Stimulated activated CD4-positive, alpha-beta T cell treated with anti-CD3 and anti-CD28 coated beads, Interleukin-1b, Interleukin-23, amount 100 ng/mL, for 1 hour (primary cell): ENCODE measurements around the gene SERGEF.

Experiments used
- DNase-seq, 2 donors: peaks; one replicate each; pipeline ENCODE4 v3.0.0-alpha.2; 2020; ENCODE audit warnings: low read depth in 2 of 2

The SERGEF gene

DNA sequence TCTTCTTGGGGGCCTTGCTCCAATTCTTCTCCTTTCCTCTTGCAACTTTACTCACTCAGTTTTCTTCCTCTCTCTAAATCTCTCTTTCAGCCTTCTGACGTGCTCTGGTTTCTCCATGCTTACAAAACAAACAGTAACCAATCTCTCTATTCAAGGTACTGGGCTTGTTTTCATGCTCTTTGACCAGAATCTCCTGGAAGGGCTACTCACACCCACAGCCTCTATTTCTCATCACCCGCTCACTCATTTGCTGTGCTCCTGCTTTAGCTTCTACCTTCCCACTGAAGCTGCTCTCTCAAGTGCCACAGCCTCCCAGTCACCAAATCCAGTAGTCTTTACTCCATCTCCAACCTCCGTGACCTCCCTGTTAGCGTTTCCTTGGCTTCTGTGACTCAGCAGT lies 60.4 kb downstream of the SERGEF start:
- no peak for DNase-seq

DNA sequence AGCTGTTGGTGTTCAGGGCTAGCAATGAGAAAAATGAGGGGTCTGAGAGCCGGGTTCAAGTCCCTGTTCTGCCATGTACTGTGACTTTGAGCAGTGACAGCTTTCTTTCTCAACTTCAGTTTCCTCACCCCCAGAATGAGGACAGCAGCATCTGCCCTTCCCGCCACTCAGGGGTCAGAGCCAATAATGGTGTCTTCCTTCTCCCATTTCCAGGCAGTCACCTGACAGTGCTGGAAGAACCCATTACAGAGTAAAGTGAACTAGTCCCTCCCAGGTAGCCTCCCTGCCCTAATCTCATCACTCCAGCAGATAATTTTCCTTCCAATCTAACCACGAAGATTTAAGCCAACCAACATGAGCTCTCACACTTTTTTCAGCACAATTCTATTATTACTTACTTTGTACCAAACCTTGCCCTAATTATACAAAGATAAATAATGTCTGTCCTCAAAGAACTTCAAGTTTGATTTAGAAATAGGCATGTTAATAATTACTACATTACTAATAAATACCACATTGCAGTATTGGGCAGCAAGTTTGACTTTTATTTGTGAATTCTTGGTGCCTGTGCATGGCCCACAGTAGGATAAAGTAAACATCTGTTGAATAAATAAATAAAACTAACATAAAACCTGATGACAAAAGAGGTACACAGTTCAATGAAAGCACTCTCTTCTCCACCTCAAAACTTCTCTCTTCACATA lies 61.0 kb downstream of the SERGEF start:
- DNase-seq, result no peak

DNA sequence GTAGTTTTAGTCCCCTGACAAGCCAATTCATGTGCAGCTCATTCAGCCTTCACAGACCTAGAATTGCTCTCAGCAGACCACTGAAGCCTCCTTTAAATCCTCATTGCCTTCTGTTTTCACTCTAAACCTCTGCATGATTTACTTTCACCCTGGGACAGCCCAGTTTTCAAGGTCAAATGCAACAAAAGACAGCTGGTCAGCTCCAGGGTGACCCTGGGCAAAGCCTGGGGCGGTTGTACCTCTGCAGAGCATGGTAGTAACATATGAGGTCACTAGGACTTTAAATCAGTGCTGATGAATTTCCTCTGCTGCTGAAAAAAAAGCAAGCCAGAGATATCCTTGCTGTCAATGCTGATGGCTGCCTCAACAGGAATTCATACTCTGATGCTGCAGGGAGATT lies 62.2 kb downstream of the SERGEF start:
- no peak for DNase-seq

DNA sequence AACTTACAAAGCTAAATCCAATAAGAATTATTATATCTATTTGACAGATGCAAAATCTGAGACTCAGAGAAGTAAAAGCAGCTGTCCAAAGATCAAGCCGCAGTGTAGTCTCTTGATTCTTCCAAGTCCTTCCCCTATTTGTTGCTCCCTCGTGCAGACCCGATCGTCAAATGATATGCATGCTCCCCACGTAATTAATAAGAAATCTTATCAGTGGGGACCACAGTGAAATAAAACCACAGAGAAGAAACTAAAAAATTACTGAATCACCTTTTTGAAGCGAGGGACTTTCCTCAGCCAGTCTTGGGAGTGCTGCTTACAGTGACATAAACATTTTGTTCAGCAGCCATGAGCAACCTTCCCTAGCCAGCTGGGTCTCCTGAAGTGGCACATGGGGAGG lies 64.6 kb downstream of the SERGEF start:
- no peak for DNase-seq

DNA sequence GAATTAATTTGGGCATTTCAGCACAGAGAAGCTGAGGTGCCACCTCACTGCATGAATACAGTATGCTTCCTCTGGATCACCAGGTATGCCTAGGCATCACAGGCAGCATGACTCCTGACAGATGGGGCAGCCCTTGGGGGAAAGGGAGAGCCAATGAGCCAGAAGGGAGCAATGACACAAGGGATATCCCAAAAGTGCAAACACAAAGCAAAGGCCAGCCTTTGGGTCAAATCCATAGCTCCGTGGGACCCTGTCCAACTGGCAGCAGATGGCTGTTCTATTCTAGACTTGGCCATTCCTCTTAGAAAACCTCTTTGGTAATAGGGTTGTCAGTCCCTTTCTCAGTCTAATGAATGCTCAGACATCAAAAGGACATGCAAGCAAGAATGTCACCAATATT lies 73.3 kb downstream of the SERGEF start:
- no peak for DNase-seq

DNA sequence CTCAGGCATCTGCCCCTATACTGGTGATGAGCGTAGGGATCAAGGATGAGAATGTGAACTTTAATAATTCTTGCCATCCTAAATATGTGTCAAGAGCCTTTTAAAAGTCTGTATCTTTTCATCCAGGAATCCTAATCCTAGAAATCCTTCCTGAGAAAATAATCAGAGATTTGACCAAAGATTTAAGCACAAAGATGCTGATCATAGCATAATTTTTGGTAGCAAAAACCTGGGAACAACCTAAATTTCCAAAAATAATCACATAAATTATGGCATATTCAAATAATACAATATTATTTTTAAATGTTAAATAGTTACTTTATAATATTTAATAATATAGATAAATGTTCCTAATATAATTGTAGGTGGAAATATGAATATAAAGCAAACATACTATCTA lies 76.1 kb downstream of the SERGEF start:
- no peak for DNase-seq

DNA sequence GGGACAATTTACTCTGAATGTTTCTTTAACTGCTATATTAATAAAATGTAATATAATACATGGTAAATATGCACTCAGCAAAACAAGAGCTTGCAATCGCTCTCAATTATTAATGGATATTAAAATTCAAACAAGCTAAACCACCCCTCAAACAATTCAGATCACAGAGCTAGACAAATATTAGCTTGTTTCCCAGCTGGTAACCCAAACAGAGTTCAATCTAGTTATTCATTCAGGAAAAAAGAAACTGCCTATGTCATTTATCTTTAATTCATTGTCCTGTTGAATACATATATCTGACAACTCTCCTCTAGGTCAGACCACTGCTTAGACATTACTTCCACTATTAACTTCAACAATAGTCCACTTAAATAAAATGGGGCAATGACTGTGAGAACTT lies 78.7 kb downstream of the SERGEF start:
- no peak for DNase-seq

DNA sequence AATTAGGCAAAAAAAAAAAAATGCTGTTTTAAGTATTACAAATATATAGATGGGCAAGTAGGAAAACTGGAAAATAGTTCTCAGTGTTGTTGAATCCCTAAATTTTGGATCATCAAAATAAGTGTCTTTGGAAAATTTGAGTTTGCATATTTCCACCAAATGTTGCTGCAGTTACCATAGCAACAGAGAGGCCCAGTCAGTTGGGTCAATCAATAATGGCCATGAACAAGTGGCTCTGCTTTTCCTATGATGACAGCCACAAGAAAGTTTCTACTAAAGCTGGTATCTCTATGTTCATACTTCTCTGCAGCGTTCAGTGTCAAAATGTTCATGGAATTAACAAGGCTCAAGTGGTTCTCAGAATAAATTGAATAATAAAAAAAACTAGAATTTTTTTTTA lies 79.1 kb downstream of the SERGEF start:
- DNase-seq, result no peak

DNA sequence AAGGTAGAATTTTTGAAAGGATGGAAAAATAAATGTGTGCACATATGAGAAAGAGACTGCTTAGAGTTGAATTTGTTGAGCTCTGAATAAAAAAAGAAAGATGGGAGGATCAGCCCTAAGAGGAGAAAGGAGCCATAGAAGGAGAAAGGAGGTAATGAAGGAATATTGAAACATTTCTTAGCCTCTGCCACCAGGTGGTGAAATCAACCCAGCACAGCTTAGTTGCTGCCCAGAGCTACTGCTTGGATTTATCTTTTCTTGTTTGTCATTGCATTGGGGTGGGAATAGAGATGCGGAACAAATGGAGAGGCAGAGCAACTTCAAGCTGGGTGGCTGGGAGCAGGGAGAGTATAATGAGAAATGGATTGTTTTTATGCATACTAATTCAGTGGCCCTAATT lies 80.4 kb downstream of the SERGEF start:
- DNase-seq, result no peak

DNA sequence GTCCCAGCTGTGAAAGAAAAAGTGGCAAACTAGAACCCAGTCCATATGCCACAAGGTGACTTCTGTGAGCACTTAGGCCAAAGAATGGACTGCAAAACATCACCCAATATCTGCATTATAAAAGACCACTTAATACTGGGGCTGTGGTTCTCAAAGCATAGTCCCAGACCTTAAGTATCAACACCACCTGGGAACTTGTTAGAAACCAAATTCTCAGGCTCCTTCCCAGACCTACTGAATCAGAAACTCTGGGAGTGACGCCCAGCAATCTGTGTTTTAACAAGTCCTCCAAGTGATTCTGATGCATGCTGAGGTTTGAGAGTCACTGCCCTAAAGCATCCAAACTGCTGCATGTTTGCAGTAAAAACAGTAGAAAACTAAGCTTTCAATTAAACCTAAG lies 81.3 kb downstream of the SERGEF start:
- no peak for DNase-seq

DNA sequence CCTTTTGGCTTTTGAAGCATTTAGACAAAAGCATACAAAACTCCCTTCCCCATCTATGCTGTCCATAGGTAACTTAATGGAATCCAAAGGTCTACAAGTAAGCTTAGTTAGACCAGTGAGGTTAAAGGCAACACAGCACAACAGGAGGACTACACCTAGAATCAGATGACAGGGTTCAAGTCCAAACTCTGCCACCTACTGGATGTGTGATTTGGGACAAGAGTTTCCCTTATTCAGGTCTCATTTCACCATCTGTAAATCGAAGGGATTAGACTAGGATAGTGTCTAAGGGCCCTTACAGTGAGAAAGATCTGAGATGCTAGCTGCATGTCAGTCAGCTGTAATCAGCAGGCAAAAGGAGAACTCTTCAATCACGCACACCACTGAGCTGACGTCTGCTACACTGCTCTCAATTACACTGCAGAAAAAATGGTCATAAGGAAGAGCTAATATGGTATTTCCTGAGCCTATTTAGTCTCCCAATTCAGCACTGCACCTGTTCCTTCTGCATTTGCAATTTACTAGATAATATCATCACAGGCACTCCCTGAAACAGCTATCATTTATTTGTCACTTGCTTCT lies 82.2 kb downstream of the SERGEF start:
- DNase-seq, result no peak

DNA sequence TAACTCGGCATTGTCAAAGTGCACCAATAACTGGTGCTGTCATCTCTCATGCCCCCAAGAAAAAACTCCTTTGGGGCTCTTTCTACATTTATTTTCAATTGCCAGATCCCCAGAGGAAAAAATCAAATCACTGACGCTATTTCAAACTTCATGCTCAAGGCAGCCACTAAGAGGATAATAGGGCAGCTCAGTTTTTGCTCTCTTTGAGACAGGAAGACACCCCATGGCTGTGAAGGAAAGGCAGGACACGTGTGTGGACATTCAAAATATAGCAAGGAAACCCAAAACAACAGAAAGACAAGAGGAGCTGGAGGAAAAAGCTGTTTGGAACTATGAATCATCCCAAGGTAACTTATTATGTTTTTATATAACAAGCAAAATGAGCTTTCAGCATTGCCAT lies 83.7 kb downstream of the SERGEF start:
- DNase-seq, result no peak

DNA sequence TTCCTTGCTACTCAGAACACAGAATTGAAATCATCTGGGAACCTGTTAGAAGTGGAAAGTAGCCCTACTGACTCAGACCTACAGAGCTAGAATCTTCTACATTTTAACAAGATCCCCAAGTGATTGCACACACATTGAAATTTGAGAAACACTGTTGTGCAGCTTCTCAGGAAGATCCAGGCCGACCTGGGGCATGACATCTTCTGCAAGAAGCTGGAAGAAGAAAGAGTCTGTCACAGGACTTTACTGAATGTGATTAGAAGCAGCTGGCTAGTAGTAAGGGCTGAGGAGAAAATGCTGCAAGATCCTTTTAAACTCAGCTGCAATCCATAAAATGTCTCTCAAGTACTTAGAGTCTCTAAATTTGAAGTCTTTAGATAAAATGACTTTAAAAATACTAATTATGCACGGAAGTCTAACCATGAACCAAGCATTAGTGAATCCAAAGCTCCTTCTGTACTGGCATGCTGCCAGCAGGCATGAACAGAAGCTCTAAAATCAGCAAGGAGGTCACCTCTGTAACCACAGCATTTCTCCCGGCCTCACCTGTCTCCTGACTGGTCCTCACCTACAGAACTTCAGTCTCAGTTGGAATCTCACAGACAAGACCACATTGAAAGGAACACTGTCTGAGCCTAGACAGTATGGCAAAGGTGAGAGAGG lies 85.0 kb downstream of the SERGEF start:
- no peak for DNase-seq

DNA sequence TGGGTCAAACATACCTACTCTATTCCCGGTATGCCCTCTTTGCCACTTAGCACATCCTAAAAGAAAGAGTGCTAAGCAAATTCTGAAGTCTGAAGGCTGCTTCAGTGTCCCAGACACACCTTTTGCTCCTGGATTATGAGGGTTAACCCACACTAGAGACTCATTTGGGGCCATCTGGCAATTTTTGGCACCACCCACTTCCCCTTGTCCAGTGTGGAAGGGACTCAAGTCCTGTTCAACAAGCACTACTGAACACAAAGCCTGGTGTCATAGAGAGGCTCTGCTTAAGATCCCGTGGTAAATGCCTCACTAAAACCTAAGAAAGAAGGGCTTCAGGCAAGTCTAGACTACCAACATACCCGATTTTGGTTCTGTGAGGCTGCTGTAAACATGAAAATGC lies 85.8 kb downstream of the SERGEF start:
- no peak for DNase-seq

DNA sequence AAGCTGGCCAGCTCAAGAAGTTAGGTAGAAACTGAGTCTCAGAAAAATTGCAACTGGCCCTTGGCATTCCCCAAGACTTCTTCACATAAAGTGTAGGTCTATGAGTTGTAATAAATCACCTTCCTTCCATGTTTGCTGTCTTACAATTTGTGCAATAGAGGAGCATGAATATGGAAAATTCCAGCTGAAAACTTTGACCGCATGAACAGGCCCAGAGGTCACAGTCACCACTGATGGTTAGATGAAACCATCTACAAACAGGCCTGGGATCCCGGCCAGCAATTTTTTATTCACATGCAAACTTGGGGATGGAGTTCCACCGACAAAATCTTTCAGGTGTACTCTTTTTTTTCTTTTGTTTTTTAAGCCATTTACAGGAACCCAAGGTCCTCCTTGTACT lies 88.1 kb downstream of the SERGEF start:
- no peak for DNase-seq

DNA sequence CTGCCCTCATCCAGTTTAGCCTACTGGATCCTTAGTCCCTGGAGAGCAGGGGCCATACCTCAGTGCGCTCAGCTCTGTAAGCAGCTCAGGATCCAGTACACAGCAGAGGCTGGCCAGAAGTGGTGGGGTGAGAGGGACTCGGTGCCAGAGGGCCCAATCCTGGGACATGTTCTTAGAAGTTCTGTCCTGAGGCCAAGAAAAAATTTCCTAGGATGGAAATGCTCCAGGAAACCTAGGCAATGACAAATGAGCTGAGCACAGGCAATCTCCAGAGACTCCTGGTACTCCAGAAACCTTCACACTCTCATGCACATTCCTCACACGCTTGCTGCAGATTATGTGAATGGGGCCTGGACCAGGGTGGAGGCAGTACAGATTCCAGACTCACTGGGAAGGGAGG lies 89.6 kb downstream of the SERGEF start:
- DNase-seq, result no peak

DNA sequence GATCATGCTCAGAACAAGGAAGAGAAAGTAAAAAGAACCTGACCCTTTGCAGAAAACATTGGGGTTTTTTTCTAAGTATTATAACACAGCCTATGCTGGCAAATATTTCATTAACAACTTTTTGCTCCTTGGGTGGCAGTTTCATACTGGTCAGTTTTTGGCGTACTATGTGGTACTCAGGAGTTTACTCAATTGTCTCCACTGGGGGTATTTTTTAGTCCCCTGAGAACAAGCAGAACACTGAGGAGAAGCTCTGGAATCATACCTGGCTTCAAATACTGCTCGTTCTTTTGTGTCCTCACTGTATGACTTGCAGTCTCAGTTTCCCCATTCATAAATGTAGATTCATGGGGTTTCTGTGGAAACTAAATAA lies 90.4 kb downstream of the SERGEF start:
- DNase-seq, result no peak

DNA sequence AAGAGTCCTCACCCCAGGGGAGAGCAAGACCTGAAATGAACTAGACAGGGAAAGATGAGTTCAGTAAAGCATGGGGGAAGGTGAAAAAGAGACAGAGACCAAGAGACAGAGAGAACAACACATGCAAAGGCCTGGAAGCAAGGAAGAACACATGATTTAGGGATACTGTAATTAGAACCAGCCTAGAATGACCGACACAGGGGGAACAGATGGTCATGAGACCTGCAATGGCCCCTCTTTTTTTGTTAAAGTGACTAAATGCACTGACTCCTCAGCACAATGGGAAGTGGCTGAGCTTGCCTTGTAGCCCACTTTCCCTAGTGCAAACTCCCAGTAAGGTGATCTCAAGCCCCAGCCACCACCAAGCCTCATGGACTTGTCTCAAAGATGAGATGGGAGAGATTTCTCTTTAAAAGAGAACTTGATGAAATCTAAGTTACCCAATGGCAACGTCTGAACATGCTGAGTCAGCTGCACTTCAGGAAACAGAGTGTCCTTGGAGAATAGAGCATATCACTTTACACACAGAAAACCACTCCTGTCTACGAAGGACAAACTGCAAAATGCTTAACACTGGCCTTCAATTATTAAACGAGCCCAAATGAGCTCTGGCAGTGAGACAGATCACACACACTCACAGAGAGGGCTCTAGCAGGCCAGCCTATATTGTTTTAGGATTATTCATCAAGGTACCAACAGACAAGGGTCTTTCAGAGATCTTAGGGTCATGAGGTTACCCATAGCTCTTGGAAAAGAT lies 91.0 kb downstream of the SERGEF start:
- DNase-seq, result no peak

DNA sequence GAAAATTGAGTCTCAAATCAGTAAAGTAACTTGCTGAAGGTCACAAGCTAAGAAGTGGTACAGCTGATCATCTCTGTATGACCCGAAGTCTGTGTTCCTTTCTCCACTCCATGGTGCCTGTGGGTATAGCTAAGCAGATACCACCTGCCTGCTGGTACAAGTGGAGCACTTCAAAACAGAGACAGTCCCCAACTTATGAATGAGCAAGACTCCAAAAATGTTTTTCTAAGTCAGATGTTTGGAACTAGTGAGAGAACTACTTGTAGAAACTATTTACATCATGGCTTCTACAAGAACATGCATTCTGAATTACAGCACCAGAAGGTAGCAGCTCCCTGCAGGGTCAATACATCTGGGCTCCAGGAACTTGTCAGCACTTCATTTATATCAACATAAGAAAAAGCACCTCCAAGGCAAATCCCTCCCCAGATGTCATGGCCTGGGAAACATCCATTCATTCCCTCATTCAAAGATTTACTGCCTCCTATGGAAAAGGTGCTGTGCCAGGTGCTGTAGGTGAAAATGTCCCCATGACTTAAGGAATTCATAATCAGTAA lies 94.7 kb downstream of the SERGEF start:
- no peak for DNase-seq

DNA sequence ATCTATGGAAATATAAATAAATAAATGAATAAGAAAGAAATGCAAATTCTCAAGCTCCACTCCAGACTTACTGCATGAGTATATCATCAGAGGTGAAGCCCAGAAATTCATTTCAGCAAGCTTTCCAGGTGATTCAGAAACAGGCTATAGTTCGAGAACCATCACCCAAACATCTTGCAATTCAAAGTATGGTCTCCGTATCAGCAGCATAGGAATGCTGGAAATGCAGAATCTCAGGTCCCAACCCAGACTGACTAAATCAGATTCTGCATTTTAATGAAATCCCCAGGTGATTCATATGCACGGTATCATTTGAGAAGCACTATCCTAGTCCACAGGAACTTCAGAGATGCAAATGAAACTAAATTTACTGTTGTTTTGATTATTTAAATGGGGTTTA lies 95.3 kb downstream of the SERGEF start:
- no peak for DNase-seq

DNA sequence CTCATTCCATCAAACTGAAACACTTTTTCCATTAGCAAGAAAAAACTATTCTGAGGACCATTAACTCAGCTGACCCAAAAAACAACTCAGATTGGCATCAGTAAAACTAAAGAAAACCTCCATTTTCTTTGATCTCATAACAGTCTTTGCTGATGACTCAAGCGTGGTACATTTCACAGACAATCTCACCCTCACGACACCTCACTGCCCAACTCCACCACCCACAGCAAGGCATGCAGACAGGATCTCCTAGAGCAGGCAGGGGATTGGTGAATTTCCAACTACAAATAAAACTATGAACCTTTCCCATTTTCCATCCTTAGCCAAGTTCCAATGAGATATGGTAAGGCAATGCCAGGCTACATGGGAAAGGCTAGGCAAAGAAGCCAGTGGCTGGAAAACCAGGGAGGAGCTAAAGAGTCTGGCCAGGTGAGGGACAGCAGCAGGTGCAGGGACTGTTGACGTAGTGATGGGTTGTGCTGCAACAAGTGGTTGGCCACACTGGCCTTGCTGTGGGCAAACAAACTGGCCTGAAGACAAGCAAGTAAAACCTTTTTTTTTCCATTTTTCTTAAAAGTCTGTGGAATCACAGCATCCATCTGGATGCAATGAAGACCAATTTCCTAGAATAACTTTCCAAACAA lies 97.2 kb downstream of the SERGEF start:
- no peak for DNase-seq

DNA sequence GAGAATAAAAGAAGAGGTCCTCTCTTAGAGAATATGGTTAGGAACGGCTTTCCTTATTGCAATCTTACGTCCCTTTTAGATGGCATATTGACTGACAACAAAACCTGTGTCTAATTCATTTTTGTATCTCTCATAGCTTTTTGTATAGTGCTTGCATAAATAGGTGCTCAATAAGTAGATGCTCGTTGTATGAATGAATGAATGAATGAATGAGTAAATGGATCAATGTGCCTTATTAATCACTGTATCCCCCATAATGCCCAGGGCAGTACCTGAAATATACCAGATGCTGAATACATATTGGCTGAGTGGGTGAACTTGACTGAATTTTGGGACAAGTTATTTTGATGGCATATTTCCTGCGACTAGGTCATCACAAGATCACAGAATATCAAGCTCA lies 97.9 kb downstream of the SERGEF start:
- no peak for DNase-seq
